SIG-M5 treated with dmso at 0.1 percent for 504 hours (cell line): ENCODE measurements around the gene TXNRD2.

Source experiments
- DNase-seq: peaks from one replicate; lab custom pipeline; 2025; ENCODE audit not compliant: unreplicated experiment; lab: John Stamatoyannopoulos, UW

Gene TXNRD2

GRCh38 chr22:19866665-19867009 is 75.0 kb downstream of the TXNRD2 start:
- DNase-seq, result no peak

GRCh38 chr22:19865141-19865829 is 76.3 kb downstream of the TXNRD2 start:
- no peak for DNase-seq

DNA sequence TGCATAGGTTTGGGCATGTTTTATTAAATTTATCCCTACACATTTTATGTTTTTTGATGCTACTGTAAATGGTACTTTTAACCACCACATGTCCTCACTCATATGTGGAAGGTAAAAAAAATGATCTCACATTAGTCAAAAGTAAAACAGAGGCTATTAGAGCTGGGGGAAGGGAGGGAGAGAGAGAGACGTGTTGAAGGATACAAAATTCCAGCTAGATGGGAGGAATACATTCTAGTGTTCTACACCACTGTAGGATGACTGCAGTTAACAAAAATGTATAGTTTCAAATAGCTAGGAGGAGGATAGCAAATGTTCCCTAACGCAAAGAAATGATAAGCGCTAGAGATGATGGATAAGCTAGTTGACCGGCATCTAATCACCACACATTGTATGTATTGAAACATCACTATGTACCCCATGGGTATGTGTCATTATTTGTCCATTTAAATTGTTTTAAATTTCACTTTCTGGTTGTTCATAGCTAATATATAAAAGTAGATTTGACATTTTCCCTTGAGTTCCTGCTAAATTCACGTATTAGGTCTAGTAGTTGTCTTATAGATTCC is 77.0 kb downstream of the TXNRD2 start:
- DNase-seq, result no peak

- no peak for DNase-seq
These were observed 78.0 kb downstream of the TXNRD2 start for GRCh38 chr22:19863571-19863970.

DNA sequence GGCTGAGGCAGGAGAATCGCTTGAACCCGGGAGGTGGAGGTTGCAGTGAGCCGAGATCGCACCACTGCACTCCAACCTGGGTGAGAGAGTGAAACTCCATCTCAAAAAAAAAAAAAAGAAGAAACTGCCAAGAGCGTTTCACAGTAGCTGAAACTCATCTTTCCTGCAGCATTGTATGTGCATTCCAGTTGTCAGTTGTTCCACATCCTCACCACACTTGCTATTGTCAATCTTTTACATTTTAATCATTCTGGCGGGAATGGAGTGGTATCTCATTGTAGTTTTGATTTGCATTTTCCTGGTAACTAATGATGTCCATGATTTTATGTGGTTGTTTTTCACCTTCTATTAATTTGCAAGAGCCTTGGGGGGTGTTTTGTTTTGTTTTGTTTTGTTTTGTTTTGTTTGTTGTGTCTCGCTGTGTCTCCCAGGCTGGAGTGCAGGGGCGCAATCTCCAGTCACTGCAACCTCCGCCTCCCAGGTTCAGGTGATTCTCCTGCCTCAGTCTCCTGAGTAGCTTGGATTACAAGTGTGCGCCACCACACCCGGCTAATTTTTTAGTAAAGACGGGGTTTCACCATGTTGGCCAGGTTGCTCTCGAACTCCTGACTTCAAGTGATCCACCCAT is 78.9 kb downstream of the TXNRD2 start:
- DNase-seq, result no peak

DNA sequence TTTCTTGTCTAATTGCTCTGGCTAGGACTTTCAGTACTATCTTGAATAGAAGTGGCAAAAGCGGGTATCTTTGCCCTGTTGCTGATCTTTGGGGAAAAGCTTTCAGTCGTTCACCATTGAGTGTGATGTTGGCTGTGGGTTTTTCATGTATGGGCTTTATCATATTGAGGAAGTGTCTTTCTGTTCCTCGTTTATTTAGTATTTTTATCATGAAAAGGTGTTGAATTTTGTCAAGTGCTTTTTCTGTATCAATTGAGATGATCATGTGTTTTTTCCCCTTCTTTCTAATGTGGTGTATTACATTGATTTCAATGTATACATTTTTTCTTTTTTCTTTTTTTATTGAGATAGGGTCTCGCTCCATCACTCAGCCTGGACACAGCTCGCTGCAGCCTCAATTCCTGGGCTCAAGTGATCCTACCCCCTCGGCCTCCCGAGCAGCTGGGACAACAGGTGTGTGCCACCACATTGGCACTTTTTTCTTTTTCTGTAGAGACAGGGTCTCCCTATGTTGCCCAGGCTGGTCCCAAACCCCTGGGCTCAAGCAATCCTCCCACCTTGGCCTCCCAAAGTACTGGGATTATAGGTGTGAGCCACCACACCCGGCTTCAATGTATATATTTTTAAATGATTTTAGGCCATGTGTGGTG is 81.6 kb downstream of the TXNRD2 start:
- no peak for DNase-seq

GRCh38 chr22:19857382-19857781 is 84.2 kb downstream of the TXNRD2 start:
- DNase-seq, result no peak

- DNase-seq, result peak; percentile 45
These were observed 85.9 kb downstream of the TXNRD2 start for GRCh38 chr22:19855504-19856409.

DNA sequence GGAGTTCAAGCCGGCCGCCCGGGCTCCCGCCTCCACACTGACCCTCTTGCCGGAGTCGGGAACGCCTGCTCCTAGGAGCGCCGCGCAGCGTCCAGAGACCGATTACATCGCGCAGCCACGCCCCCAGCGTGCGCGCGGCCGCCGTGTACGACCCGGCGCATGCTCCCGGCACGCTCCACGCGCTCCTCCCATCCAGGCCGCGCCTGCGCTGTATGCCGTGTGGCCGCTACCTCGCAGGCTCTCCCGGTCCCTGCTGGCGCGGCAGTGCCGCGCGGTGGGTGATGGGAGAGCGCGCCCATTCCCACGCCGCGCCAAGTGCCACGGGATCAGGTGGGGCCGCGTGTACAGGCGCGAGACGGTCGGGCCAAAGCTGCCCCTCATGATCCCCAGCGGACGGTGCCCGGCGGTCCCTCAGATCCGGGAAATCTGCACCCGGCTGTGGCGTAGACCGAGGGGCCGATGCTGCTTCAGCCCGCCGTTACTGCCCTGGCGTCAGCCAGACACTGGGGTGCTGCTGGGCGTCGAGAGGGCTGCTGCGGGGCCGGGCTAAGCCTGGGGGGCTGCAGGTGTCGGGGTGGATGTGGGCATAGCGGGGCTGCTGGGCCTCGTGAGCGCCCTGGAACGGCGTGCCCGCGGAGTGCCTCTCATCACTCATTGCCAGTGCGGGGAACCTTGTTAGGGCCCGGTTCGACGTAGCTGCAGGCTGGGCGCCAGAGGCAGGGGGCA is 86.7 kb downstream of the TXNRD2 start, which contains the start of the genes GNB1L and RTL10:
Gene GNB1L (minus strand): TSS at position 97 of the 726 bp plus-strand sequence. CDS start 33,519 bp downstream, outside the sequence.
Gene RTL10 (minus strand): TSS at position 97 of the 726 bp plus-strand sequence. CDS start 2,613 bp downstream, outside the sequence.
- DNase-seq, result peak; percentile 91

GRCh38 chr22:19853879-19854777 is 87.5 kb downstream of the TXNRD2 start:
- no peak for DNase-seq

DNA sequence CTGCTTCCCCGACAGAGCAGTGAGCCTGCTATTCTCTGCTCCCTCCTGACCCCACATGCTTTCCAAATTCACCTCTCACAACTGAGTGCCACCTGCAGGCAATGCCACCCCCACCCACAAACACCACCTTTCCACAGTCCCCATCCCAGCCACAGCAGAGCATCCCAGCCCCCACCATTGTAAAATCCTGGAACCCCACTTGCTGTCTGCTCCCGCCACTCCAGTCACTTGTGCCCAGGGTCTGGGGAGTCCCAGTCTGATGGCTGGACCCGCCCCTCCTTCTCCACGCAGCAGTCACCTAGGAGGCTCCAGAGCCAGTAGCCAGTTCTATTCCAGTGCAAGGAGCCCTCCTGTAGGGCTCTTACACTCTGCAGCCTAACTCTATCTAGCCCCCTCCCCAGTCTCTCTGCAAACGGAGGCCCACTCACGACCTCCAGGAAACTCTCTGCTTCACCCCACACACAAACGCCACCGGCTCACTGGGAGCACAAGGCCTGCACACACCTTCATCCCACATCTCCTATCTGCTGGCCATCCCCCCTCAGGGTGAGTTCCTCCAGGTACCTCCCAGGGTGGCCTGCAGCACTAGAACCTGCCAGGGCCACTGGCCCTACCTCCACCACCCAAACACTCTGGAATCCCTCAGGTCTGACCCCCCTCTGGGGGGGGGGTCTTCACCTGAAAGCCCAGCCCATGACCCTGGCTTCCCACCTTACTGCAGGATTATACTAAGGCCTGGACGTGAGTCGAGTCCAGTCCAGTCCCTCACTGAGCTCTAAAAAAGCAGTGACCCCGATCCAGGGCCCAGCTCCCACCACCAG is 88.3 kb downstream of the TXNRD2 start:
- DNase-seq, result no peak

- no peak for DNase-seq
These were observed 89.3 kb downstream of the TXNRD2 start for GRCh38 chr22:19852177-19852781.

- no peak for DNase-seq
These were observed 90.1 kb downstream of the TXNRD2 start for GRCh38 chr22:19851291-19852176.

DNA sequence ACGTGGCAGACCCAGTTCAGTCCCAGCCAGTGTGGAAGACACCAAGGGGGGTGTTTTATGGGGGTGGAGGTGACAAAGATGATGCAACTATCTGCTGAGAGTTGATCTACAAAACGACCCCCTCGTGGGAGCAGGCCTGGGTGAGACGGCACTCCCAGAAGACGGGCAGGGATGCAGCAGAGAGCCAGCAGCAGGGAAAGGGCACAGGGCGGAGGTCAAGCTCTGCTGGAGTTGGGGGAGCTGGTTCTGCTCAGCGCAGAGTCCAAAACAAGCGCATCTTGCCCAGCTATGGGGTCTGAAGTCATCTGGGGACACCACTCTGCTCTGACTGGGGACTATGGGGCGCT is 90.9 kb downstream of the TXNRD2 start:
- DNase-seq, result no peak

GRCh38 chr22:19849835-19850762 is 91.5 kb downstream of the TXNRD2 start:
- DNase-seq, result no peak
